Gastroesophageal sphincter (tissue), 3 donors: ENCODE results near the gene AGTR1.

ENCODE experiments used
- CTCF ChIP-seq, 4 experiments: fragments of 200-600 bp in 2 of 4; fragments of 450-650 bp in 2 of 4; sonication (generic) in 1 of 4; IDR thresholded peaks; one replicate each; pipeline ENCODE4 v1.5.1; 2017 to 2019; ENCODE audit warnings: antibody characterized with exemption in 4 of 4, mild to moderate bottlenecking in 2 of 4, moderate library complexity in 2 of 4
- POLR2A ChIP-seq, 2 donors: fragments of 450-650 bp; IDR thresholded peaks; one replicate each; pipeline ENCODE4 v1.6.1; 2017; ENCODE audit warnings: antibody characterized with exemption in 2 of 2, mild to moderate bottlenecking in 2 of 2, moderate library complexity in 1 of 2
- POLR2AphosphoS5 ChIP-seq: sonication (generic); formaldehyde crosslinking; IDR thresholded peaks from one replicate; pipeline ENCODE4 v1.6.1; 2017; ENCODE audit warnings: antibody characterized with exemption

- TF ChIP-seq POLR2AphosphoS5 (no peak), POLR2A (IDR thresholded peaks at IDR 0.05) (no peak), CTCF (IDR thresholded peaks at IDR 0.05) (no peak)
These were observed 91.4 kb downstream of the AGTR1 start for GRCh38 chr3:148789146-148789545.
